ENCODE measurements around the gene HOXC4. TPM values are rescaled to one million over a fixed set of nuclear protein-coding genes. Genes with fewer than 3 reads are reported as not detected.

The HOXC4 gene
- total and polyA plus RNA-seq, 10 of the 15 experiments (the other 5 are each of a cell fraction or from before 2014, with no cell fraction given): 1.0 to 11.4 (median 4.2) TPM

DNA sequence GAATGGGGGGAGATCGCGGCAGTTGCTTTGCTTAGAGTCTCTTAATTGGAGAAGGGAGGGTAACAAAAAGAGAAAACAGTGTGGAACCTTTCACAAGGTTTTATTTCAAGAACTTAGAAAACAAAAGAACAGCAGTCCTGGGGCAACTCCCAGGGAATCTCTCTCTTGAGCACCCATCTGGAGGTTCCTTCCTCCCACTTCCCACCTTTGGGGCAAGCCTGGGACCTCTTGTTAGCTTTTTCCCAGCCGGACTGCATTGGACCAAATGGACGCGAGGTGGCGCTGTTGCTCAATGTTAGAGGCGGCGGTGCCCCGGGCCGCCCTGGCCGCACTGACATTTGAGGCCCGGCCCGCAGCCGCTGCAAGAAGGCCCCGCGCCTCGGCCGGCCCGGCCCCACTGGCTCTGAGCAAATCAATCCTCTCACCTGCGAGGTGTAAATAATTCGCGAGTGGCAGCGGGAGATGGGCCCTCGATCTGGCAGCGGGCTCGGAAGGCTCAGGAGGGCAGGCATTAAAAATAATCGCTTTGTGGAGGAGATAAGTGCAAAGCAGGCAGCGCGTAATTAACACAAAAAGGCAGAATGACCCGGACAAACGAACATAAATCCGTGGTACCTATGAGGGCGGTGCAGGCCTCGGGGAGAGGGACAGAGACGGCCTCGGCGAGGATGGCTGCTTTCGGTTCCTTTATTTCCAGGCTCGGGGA lies 47.6 kb upstream of the HOXC4 start (continued):
- no peak for TF ChIP-seq ZZZ3 (IDR thresholded peaks at IDR 0.05; ENCODE audit: control insufficient read depth, insufficient read length, low read depth)
- TF ChIP-seq SMAD5 (IDR thresholded peaks at IDR 0.05; ENCODE audit: low read depth): no peak
- peak; percentile 91 for TF ChIP-seq RAD21 (IDR thresholded peaks at IDR 0.05; ENCODE audit: insufficient read depth, low read depth, low read length)

DNA sequence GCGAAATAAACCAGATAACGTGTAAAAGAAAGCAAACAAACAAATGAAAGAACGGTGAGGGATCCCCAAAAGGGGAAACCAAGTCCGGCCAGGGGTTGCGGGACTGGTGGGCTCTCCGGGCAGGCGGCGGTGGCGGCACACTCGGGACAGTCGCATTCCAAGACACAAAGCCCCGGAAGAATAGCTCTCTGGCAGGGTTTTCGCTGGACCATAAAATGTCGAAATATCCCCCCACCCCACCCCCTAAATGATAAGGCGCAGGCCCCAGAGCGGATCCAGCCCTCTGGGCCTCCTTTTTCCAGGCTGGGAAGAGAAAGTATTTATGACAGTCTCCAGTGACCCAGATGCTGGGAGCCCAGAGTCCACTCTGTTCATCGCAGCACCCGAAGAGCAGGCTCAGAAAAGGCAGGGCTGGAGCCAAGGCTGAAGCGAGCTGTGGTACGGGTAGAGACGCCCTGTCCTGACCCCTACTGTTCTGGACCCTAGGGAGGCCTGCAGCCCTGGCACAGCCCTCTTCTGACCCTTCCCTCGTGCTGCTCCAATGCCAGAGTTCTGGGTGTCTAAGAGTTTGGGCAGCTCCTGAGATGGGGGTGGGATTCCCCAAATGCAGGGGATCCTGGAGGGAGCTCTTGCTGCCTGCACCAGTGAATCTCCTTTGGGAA lies 46.9 kb upstream of the HOXC4 start:
- ChIA-PET CTCF (interaction anchor here (0.6 to 6.1 kb wide), 18 partner anchors 9 to 607 kb away, joined by 3 to 105 read pairs (median 15); partner anchors contain the start of genes HOXC10, HOXC5, HOXC6 and SMUG1), POLR2A (interaction anchor here (1.6 to 2.4 kb wide), 2 partner anchors 11 to 18 kb away, joined by 3 to 9 read pairs; no protein-coding TSS in a partner anchor), SMC1A (ENCODE audit: uncharacterized antibody, unreplicated experiment) (interaction anchor here (0.6 to 3.4 kb wide), 14 partner anchors 11 to 210 kb away, joined by 3 to 37 read pairs (median 6); partner anchors contain the start of genes HOXC4, HOXC5 and SMUG1), RAD21 (ENCODE audit: unreplicated experiment) (interaction anchor here (0.6 to 4.5 kb wide), 15 partner anchors 11 to 619 kb away, joined by 3 to 38 read pairs (median 12); partner anchors contain the start of genes HOXC5, HOXC6 and SMUG1)
- Histone ChIP-seq H3K79me2 (ENCODE audit: control insufficient read depth, insufficient read depth, low read length) (no peaks in the 10 kb centered on the region), H3K9me3 (replicated peaks; ENCODE audit: control insufficient read depth, insufficient read depth, low read length) (no peaks in the 10 kb centered on the region), H3K27ac (ENCODE audit: control insufficient read depth, insufficient read depth) (no peak overlapping the region), H3K27me3 (replicated peaks in 1 of 2; ENCODE audit: control insufficient read depth in 2 of 2, insufficient read depth in 2 of 2, low read length in 1 of 2) (peaks cover 32 to 35% of the 10 kb centered on the region in 2 experiments), H3K36me3 (ENCODE audit: control insufficient read depth in 2 of 2, insufficient read depth in 2 of 2, low read length in 1 of 2) (no peaks in the 10 kb centered on the region), H3K4me1 (ENCODE audit: control insufficient read depth, insufficient read depth, low read length) (peaks cover 6% of the 10 kb centered on the region), H2AFZ (ENCODE audit: control insufficient read depth, low read depth, low read length) (no peak overlapping the region), H4K20me1 (ENCODE audit: control insufficient read depth, insufficient read depth) (no peaks in the 10 kb centered on the region), H3K9ac (ENCODE audit: control insufficient read depth, insufficient read depth, low read length) (no peak overlapping the region), H3K4me2 (ENCODE audit: control insufficient read depth, insufficient read depth) (peak overlapping the region; percentile 94), H3K4me3 (no peak overlapping the region)
- no peak for DNase-seq (ENCODE audit: low read depth, low spot score)
- intact Hi-C loops (cut with micrococcal nuclease; ENCODE audit: unreplicated experiment) (loop anchor here (1.0 to 10.0 kb wide), 6 partner anchors 15 to 368 kb away; no protein-coding TSS in a partner anchor), in situ Hi-C loops (cut with MboI) (no loop called here)
- no TSS peak for BruUV-seq (replicated peaks)
- peak; percentile 22 for ATAC-seq
- no peak for TF ChIP-seq NBN (IDR thresholded peaks at IDR 0.05)
- 0 out of 2 replicates have a peak, but pooled peaks have one; percentile 26 for TF ChIP-seq MTA2 (IDR thresholded peaks at IDR 0.05; ENCODE audit: low read depth)
- TF ChIP-seq CBX5 (IDR thresholded peaks at IDR 0.05; ENCODE audit: low read depth): no peak
- TF ChIP-seq TARDBP (IDR thresholded peaks at IDR 0.05; ENCODE audit: borderline replicate concordance): no peak
- no peak for TF ChIP-seq CBFB (IDR thresholded peaks at IDR 0.05; ENCODE audit: low read depth)
- TF ChIP-seq ZNF274 (IDR thresholded peaks at IDR 0.05; ENCODE audit: insufficient read depth, insufficient read length): no peak
- TF ChIP-seq SUZ12 (IDR thresholded peaks at IDR 0.05; ENCODE audit: unreplicated experiment): no peak
- no peak for TF ChIP-seq EP300 (IDR thresholded peaks at IDR 0.05; ENCODE audit: borderline replicate concordance in 1 of 2, control insufficient read depth in 1 of 2, low read depth in 2 of 2, low read length in 2 of 2)
- 0 out of 4 replicates have a peak, but pooled peaks of 1 of the 2 experiments have one; percentile 13 for TF ChIP-seq IKZF2 (IDR thresholded peaks at IDR 0.05)
- TF ChIP-seq, protein P1, sequence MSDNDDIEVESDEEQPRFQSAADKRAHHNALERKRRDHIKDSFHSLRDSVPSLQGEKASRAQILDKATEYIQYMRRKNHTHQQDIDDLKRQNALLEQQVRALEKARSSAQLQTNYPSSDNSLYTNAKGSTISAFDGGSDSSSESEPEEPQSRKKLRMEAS (IDR thresholded peaks at IDR 0.05; ENCODE audit: low read depth, low read length): no peak
- TF ChIP-seq BCL11A (IDR thresholded peaks at IDR 0.05; ENCODE audit: low read depth, low read length): no peak
- 10% methylated on average over 22 of the region's 22 CpGs for WGBS (ENCODE audit: insufficient coverage, insufficient replicate concordance, low lambda C conversion rate, missing lambda C conversion rate)
- FAIRE-seq: no peak

Measured in GM12878 (cell line).